Lower leg skin (tissue), 3 donors: Measurements from ENCODE around the gene PAAF1.

Experiments used
- POLR2A ChIP-seq, 2 donors: fragments of 450-650 bp; IDR thresholded peaks; one replicate each; pipeline ENCODE4 v1.6.1; 2016 to 2017; ENCODE audit warnings: antibody characterized with exemption in 2 of 2, mild to moderate bottlenecking in 1 of 2, moderate library complexity in 1 of 2
- TF ChIP-seq, protein P1 (sequence below), 3 donors: fragments of 450-650 bp; IDR thresholded peaks; one replicate each; pipeline ENCODE4 v1.5.1; 2016; ENCODE audit warnings: antibody characterized with exemption in 3 of 3, mild to moderate bottlenecking in 3 of 3, moderate library complexity in 2 of 3

GRCh38 chr11:73969991-73970800 is 93.4 kb downstream of the PAAF1 start:
- no peak for TF ChIP-seq POLR2A (IDR thresholded peaks at IDR 0.05)
- TF ChIP-seq, protein P1, sequence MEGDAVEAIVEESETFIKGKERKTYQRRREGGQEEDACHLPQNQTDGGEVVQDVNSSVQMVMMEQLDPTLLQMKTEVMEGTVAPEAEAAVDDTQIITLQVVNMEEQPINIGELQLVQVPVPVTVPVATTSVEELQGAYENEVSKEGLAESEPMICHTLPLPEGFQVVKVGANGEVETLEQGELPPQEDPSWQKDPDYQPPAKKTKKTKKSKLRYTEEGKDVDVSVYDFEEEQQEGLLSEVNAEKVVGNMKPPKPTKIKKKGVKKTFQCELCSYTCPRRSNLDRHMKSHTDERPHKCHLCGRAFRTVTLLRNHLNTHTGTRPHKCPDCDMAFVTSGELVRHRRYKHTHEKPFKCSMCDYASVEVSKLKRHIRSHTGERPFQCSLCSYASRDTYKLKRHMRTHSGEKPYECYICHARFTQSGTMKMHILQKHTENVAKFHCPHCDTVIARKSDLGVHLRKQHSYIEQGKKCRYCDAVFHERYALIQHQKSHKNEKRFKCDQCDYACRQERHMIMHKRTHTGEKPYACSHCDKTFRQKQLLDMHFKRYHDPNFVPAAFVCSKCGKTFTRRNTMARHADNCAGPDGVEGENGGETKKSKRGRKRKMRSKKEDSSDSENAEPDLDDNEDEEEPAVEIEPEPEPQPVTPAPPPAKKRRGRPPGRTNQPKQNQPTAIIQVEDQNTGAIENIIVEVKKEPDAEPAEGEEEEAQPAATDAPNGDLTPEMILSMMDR (IDR thresholded peaks at IDR 0.05): no peak
